Karpas-422 (cell line): ENCODE measurements around the gene FAM131A. TPM values are rescaled to one million over a fixed set of nuclear protein-coding genes. Genes with fewer than 3 reads are reported as not detected.

ENCODE experiments used
- DNase-seq: peaks from one replicate; pipeline ENCODE4 v3.0.0-alpha.2; 2015
- H2AFZ ChIP-seq: fragments of 200-600 bp; sonication (generic); 2 replicates; pipeline ENCODE4 v1.6.1; 2014; ENCODE audit warnings: antibody characterized with exemption, low read length, mixed read lengths
- H3K27ac ChIP-seq: fragments of 200-600 bp; sonication (generic); 2 replicates; pipeline ENCODE4 v1.5.1; 2014; ENCODE audit warnings: mild to moderate bottlenecking, low read length, moderate library complexity
- H3K27me3 ChIP-seq: fragments of 200-600 bp; sonication (generic); 2 replicates; pipeline ENCODE4 v1.6.1; 2014; ENCODE audit warnings: low read length, mixed read lengths
- H3K36me3 ChIP-seq: fragments of 200-600 bp; sonication (generic); 2 replicates; pipeline ENCODE4 v1.6.1; 2014; ENCODE audit warnings: low read length, mixed read lengths; ENCODE audit not compliant: insufficient read depth
- H3K4me1 ChIP-seq: fragments of 200-600 bp; sonication (generic); 2 replicates; pipeline ENCODE4 v1.6.1; 2014; ENCODE audit warnings: mild to moderate bottlenecking, low read length, mixed read lengths
- H3K4me2 ChIP-seq: fragments of 200-600 bp; sonication (generic); 2 replicates; pipeline ENCODE4 v1.6.1; 2014; ENCODE audit warnings: low read length, low read depth, mild to moderate bottlenecking; ENCODE audit not compliant: poor library complexity, severe bottlenecking
- H3K4me3 ChIP-seq: fragments of 200-600 bp; sonication (generic); 2 replicates; pipeline ENCODE4 v1.5.1; 2014; ENCODE audit warnings: mild to moderate bottlenecking, antibody characterized with exemption, low read length, mixed read lengths
- H3K79me2 ChIP-seq: fragments of 200-600 bp; sonication (generic); 2 replicates; pipeline ENCODE4 v1.6.1; 2014; ENCODE audit warnings: mild to moderate bottlenecking, low read length, mixed read lengths
- H3K9ac ChIP-seq: fragments of 200-600 bp; sonication (generic); 2 replicates; pipeline ENCODE4 v1.6.0; 2014; ENCODE audit warnings: low read length
- H3K9me2 ChIP-seq: fragments of 200-600 bp; sonication (generic), shearing (Covaris generic); replicated peaks from 2 replicates; pipeline ENCODE4 v1.6.0; 2014; ENCODE audit warnings: mild to moderate bottlenecking, low read length, moderate library complexity; ENCODE audit not compliant: insufficient read depth
- H3K9me3 ChIP-seq: fragments of 300-700, 200-600 bp; sonication (generic); 2 replicates; pipeline ENCODE4 v1.6.1; 2014; ENCODE audit warnings: low read length, mixed read lengths
- H4K20me1 ChIP-seq: fragments of 200-600 bp; sonication (generic); 2 replicates; pipeline ENCODE4 v1.6.1; 2014; ENCODE audit warnings: mild to moderate bottlenecking, antibody characterized with exemption, low read length, low read depth; ENCODE audit not compliant: insufficient read depth
- total RNA-seq: library from RNA; depleted of rRNA; stranded (reverse); fragments of >200 nt; shearing (Covaris generic); gene quantifications from 2 replicates; pipeline ENCODE4 v1.2.3, GENCODE V29; 2014; ENCODE audit warnings: low replicate concordance; rRNA removed

Gene FAM131A
- total RNA-seq: 23.0 and 26.1 TPM in 2 replicates

- peak within 1 kb of the TSS; percentile 12 for H3K27ac ChIP-seq
- H3K9ac ChIP-seq: peak within 1 kb of the TSS; percentile 79
These were observed at the start of gene FAM131A for GRCh38 chr3:184337399-184337714. Gene FAM131A (plus strand): TSS chr3:184337600. CDS start chr3:184337631, 31 bp downstream.

GRCh38 chr3:184289426-184289938 is 47.9 kb upstream of the FAM131A start:
- H2AFZ ChIP-seq: no peak overlapping the region

More at GRCh38 chr3:184337399-184337714, at the start of gene FAM131A:
- no peak within 1 kb of the TSS for H2AFZ ChIP-seq
- DNase-seq: no peak
- peak within 1 kb of the TSS; percentile 77 for H3K4me3 ChIP-seq
- H3K27me3 ChIP-seq: no peaks in the 10 kb centered on the region
- peaks cover 24% of the 10 kb centered on the region for H4K20me1 ChIP-seq
- peaks cover 25% of the 10 kb centered on the region for H3K4me1 ChIP-seq
- H3K79me2 ChIP-seq: peaks cover 27% of the 10 kb centered on the region
- no peaks in the 10 kb centered on the region for H3K9me2 ChIP-seq
- H3K4me2 ChIP-seq: peak within 1 kb of the TSS; percentile 73
- H3K9me3 ChIP-seq: no peaks in the 10 kb centered on the region
- H3K36me3 ChIP-seq: peaks cover 12% of the 10 kb centered on the region; the same call in 1 of the 2 replicates

GRCh38 chr3:184290331-184290730 is 47.1 kb upstream of the FAM131A start:
- no peaks in the 10 kb centered on the region for H4K20me1 ChIP-seq
- no peaks in the 10 kb centered on the region for H3K27me3 ChIP-seq
- H3K4me2 ChIP-seq: no peak overlapping the region
- no peaks in the 10 kb centered on the region for H3K79me2 ChIP-seq
- H3K4me3 ChIP-seq: no peak overlapping the region
- H3K9me3 ChIP-seq: no peaks in the 10 kb centered on the region
- no peak overlapping the region for H3K9ac ChIP-seq
- H3K4me1 ChIP-seq: no peaks in the 10 kb centered on the region
- no peaks in the 10 kb centered on the region for H3K9me2 ChIP-seq
- H3K27ac ChIP-seq: no peak overlapping the region
- H3K36me3 ChIP-seq: no peaks in the 10 kb centered on the region
- no peak overlapping the region for H2AFZ ChIP-seq
- no peak for DNase-seq

More at GRCh38 chr3:184289426-184289938, 47.9 kb upstream of the FAM131A start:
- no peaks in the 10 kb centered on the region for H4K20me1 ChIP-seq
- H3K4me1 ChIP-seq: peaks cover 2% of the 10 kb centered on the region
- H3K9me2 ChIP-seq: no peaks in the 10 kb centered on the region
- no peak overlapping the region for H3K27ac ChIP-seq
- H3K4me3 ChIP-seq: no peak overlapping the region
- no peaks in the 10 kb centered on the region for H3K27me3 ChIP-seq
- H3K36me3 ChIP-seq: no peaks in the 10 kb centered on the region
- H3K4me2 ChIP-seq: no peak overlapping the region
- no peaks in the 10 kb centered on the region for H3K79me2 ChIP-seq
- no peaks in the 10 kb centered on the region for H3K9me3 ChIP-seq
- H3K9ac ChIP-seq: no peak overlapping the region
- peak; percentile 93 for DNase-seq

- Histone ChIP-seq H3K27me3 (no peaks in the 10 kb centered on the region), H2AFZ (no peak overlapping the region), H3K4me1 (no peaks in the 10 kb centered on the region), H3K9me2 (no peaks in the 10 kb centered on the region), H3K4me2 (no peak overlapping the region), H3K9me3 (no peaks in the 10 kb centered on the region), H3K36me3 (no peaks in the 10 kb centered on the region), H3K79me2 (no peaks in the 10 kb centered on the region), H3K27ac (no peak overlapping the region), H4K20me1 (no peaks in the 10 kb centered on the region), H3K4me3 (no peak overlapping the region), H3K9ac (no peak overlapping the region)
- DNase-seq: no peak
These were observed 46.2 kb upstream of the FAM131A start for GRCh38 chr3:184291044-184291737.

GRCh38 chr3:184291738-184292445 is 45.5 kb upstream of the FAM131A start:
- H3K9ac ChIP-seq: no peak overlapping the region
- no peaks in the 10 kb centered on the region for H3K79me2 ChIP-seq

GRCh38 chr3:184295771-184296170 is 41.6 kb upstream of the FAM131A start:
- Histone ChIP-seq H3K9me2 (no peaks in the 10 kb centered on the region), H3K4me3 (no peak overlapping the region), H3K9ac (no peak overlapping the region), H3K4me2 (no peak overlapping the region), H3K79me2 (peaks cover 17% of the 10 kb centered on the region), H3K4me1 (peaks cover 16% of the 10 kb centered on the region), H3K36me3 (peaks cover 7% of the 10 kb centered on the region; the same call in 1 of the 2 replicates), H3K9me3 (no peaks in the 10 kb centered on the region), H3K27ac (no peak overlapping the region), H4K20me1 (peaks cover 11% of the 10 kb centered on the region; the same call in 1 of the 2 replicates), H2AFZ (no peak overlapping the region), H3K27me3 (no peaks in the 10 kb centered on the region)
- DNase-seq: no peak

More at GRCh38 chr3:184291738-184292445, 45.5 kb upstream of the FAM131A start:
- Histone ChIP-seq H3K36me3 (no peaks in the 10 kb centered on the region), H3K27ac (no peak overlapping the region), H3K4me2 (no peak overlapping the region), H4K20me1 (no peaks in the 10 kb centered on the region), H3K4me1 (no peaks in the 10 kb centered on the region), H3K9me2 (no peaks in the 10 kb centered on the region), H3K9me3 (no peaks in the 10 kb centered on the region), H2AFZ (no peak overlapping the region), H3K27me3 (no peaks in the 10 kb centered on the region), H3K4me3 (no peak overlapping the region)
- no peak for DNase-seq

- peaks cover 13% of the 10 kb centered on the region for H3K36me3 ChIP-seq
- H3K9ac ChIP-seq: no peak overlapping the region
- no peak overlapping the region for H3K4me2 ChIP-seq
- no peaks in the 10 kb centered on the region for H3K9me3 ChIP-seq
- H3K27me3 ChIP-seq: no peaks in the 10 kb centered on the region
- H3K79me2 ChIP-seq: peaks cover 24% of the 10 kb centered on the region
- peaks cover 11% of the 10 kb centered on the region; the same call in 1 of the 2 replicates for H4K20me1 ChIP-seq
- no peak overlapping the region for H3K27ac ChIP-seq
- H3K9me2 ChIP-seq: no peaks in the 10 kb centered on the region
- H3K4me3 ChIP-seq: no peak overlapping the region
- DNase-seq: no peak
- H3K4me1 ChIP-seq: peaks cover 16% of the 10 kb centered on the region
- no peak overlapping the region for H2AFZ ChIP-seq
These were observed 40.8 kb upstream of the FAM131A start for GRCh38 chr3:184296616-184297015.
